SK-N-SH (cell line): Measurements from ENCODE around the gene ELP4. TPM values are rescaled to one million over a fixed set of nuclear protein-coding genes. Genes with fewer than 3 reads are reported as not detected.

Experiments
- CTCF ChIA-PET: fragments of 300-600, 350-600 bp; formaldehyde crosslinking; extraction: SDS; loops from one replicate; lab custom pipeline; 2021; lab: Yijun Ruan, JAX
- POLR2A ChIA-PET: fragments of 350-600 bp; sonication (Branson Sonifier 250); formaldehyde crosslinking; extraction: SDS; loops from one replicate; lab custom pipeline; 2020; ENCODE audit warnings: antibody characterized with exemption, inconsistent platforms; lab: Yijun Ruan, JAX
- DNase-seq: peaks from one replicate; pipeline ENCODE4 v3.0.0; 2012
- H2AFZ ChIP-seq: fragments of 200-600 bp; sonication (generic); 2 replicates; pipeline ENCODE4 v1.8.1; 2016; ENCODE audit warnings: antibody characterized with exemption, mild to moderate bottlenecking, low read depth
- H3F3A ChIP-seq: fragments of 200-600 bp; sonication (generic); replicated peaks from 2 replicates; pipeline ENCODE3; 2016; ENCODE audit warnings: antibody characterized with exemption, mild to moderate bottlenecking; ENCODE audit not compliant: insufficient read depth
- H3K27ac ChIP-seq, 2 experiments: fragments of 200-500 bp in 1 of 2; fragments of 200-600 bp in 1 of 2; sonication (Bioruptor generic) in 1 of 2; sonication (generic), shearing (Covaris generic) in 1 of 2; 2 replicates each; pipeline versions ENCODE4 v1.5.1 to v1.6.1; 2014 to 2016; ENCODE audit warnings: low read depth in 2 of 2, inconsistent platforms in 1 of 2, low read length in 1 of 2, mild to moderate bottlenecking in 1 of 2, mixed read lengths in 1 of 2
- H3K27me3 ChIP-seq: fragments of 200-600 bp; sonication (generic), shearing (Covaris generic); 2 replicates; pipeline ENCODE4 v1.6.1; 2016; ENCODE audit warnings: mixed run types; ENCODE audit not compliant: insufficient read depth
- H3K36me3 ChIP-seq, 2 experiments: fragments of 200-500 bp in 1 of 2; fragments of 200-600 bp in 1 of 2; sonication (Bioruptor generic) in 1 of 2; sonication (generic) in 1 of 2; replicated peaks in 1 of 2; 2 replicates each; pipeline versions ENCODE3 to v1.5.1; 2014 to 2016; ENCODE audit warnings: low read length in 1 of 2, mild to moderate bottlenecking in 1 of 2; ENCODE audit not compliant: insufficient read depth in 2 of 2, control insufficient read depth in 1 of 2
- H3K4me1 ChIP-seq, 2 experiments: fragments of 200-500 bp in 1 of 2; fragments of 200-600 bp in 1 of 2; sonication (Bioruptor generic) in 1 of 2; sonication (generic), shearing (Covaris generic) in 1 of 2; 2 replicates each; pipeline versions ENCODE4 v1.5.1 to v1.6.1; 2014 to 2016; ENCODE audit warnings: low read depth in 1 of 2, low read length in 1 of 2, mixed run types in 1 of 2; ENCODE audit not compliant: insufficient read depth in 2 of 2, control insufficient read depth in 1 of 2
- H3K4me2 ChIP-seq: fragments of 200-600 bp; sonication (generic), shearing (Covaris generic); 2 replicates; pipeline ENCODE4 v1.6.1; 2017; ENCODE audit warnings: mixed run types
- H3K4me3 ChIP-seq, 2 experiments: fragments of 200-500 bp in 1 of 2; fragments of 200-600 bp in 1 of 2; sonication (Bioruptor generic) in 1 of 2; sonication (generic), shearing (Covaris generic) in 1 of 2; 2 replicates each; pipeline versions ENCODE4 v1.5.1 to v1.8.1; 2014 to 2016; ENCODE audit warnings: low read depth in 2 of 2, inconsistent platforms in 1 of 2, low read length in 1 of 2, mild to moderate bottlenecking in 1 of 2, mixed read lengths in 1 of 2, moderate library complexity in 1 of 2
- H3K79me2 ChIP-seq: fragments of 200-600 bp; sonication (generic); 2 replicates; pipeline ENCODE4 v1.8.1; 2017; ENCODE audit warnings: mild to moderate bottlenecking; ENCODE audit not compliant: insufficient read depth
- H3K9ac ChIP-seq: fragments of 200-600 bp; sonication (generic); 2 replicates; pipeline ENCODE4 v1.6.1; 2017; ENCODE audit warnings: mixed run types
- H3K9me2 ChIP-seq: fragments of 200-600 bp; sonication (generic); 2 replicates; pipeline ENCODE4 v1.6.1; 2017; ENCODE audit warnings: mixed run types
- H3K9me3 ChIP-seq: fragments of 200-600 bp; sonication (generic); 2 replicates; pipeline ENCODE4 v1.6.1; 2017; ENCODE audit warnings: mixed run types, mild to moderate bottlenecking, moderate library complexity
- H4K20me1 ChIP-seq: fragments of 200-600 bp; sonication (generic); 2 replicates; pipeline ENCODE4 v1.6.1; 2017; ENCODE audit warnings: mild to moderate bottlenecking, mixed run types; ENCODE audit not compliant: insufficient read depth
- ELF1 ChIP-seq: IDR thresholded peaks from 2 replicates; pipeline ENCODE4 v1.4.0; 2012
- EP300 ChIP-seq, 2 experiments: IDR thresholded peaks; 2 replicates each; pipeline versions ENCODE4 v1.4.0 to v1.6.1; 2012; ENCODE audit warnings: borderline replicate concordance in 1 of 2, low read depth in 1 of 2, low read length in 1 of 2
- FOSL2 ChIP-seq: IDR thresholded peaks from 2 replicates; pipeline ENCODE4 v1.4.0; 2012; ENCODE audit warnings: low read depth, mild to moderate bottlenecking, moderate library complexity, borderline replicate concordance
- GABPA ChIP-seq: IDR thresholded peaks from 2 replicates; pipeline ENCODE4 v1.4.0; 2012; ENCODE audit warnings: low read depth, mild to moderate bottlenecking
- GATA2 ChIP-seq: sonication (generic); formaldehyde crosslinking; IDR thresholded peaks from 2 replicates; pipeline ENCODE4 v1.5.0; 2020; ENCODE audit warnings: mild to moderate bottlenecking, missing genetic modification reagents
- MEF2A ChIP-seq: IDR thresholded peaks from 2 replicates; pipeline ENCODE4 v1.4.0; 2012; ENCODE audit warnings: low read depth, borderline replicate concordance
- MXI1 ChIP-seq: IDR thresholded peaks from 2 replicates; pipeline ENCODE4 v1.6.1; 2012; ENCODE audit warnings: mild to moderate bottlenecking, low read depth, low read length, improper control_type of control experiment
- PBX3 ChIP-seq: IDR thresholded peaks from 2 replicates; pipeline ENCODE4; 2012
- RAD21 ChIP-seq: IDR thresholded peaks from 2 replicates; pipeline ENCODE4 v1.6.1; 2012; ENCODE audit warnings: mild to moderate bottlenecking, low read length
- RCOR1 ChIP-seq: fragments of 150-350 bp; IDR thresholded peaks from 2 replicates; pipeline ENCODE4 v1.6.1; 2017; ENCODE audit warnings: antibody characterized with exemption, low read length
- RXRA ChIP-seq: IDR thresholded peaks from 2 replicates; pipeline ENCODE4 v1.4.0; 2012; ENCODE audit warnings: low read depth, mild to moderate bottlenecking, borderline replicate concordance
- SIN3A ChIP-seq: IDR thresholded peaks from 2 replicates; pipeline ENCODE4 v1.6.1; 2012; ENCODE audit warnings: low read depth, mild to moderate bottlenecking, low read length, moderate library complexity, borderline replicate concordance
- TAF1 ChIP-seq: IDR thresholded peaks from 2 replicates; pipeline ENCODE4 v1.6.1; 2012; ENCODE audit warnings: low read depth, mild to moderate bottlenecking, low read length, moderate library complexity, borderline replicate concordance
- TCF12 ChIP-seq: IDR thresholded peaks from 2 replicates; pipeline ENCODE4 v1.4.0; 2012
- WGBS: methylation state at CpG from one replicate; pipeline ENCODE4 v1.1.6; 2017; ENCODE audit warnings: low lambda C conversion rate; 5-methylcytosine and 5-hydroxymethylcytosine counted together
- polyA plus RNA-seq, 3 experiments: library from polyadenylated mRNA; depleted of rRNA; stranded (reverse); fragments of >200 nt; gene quantifications; 2 replicates each; pipeline ENCODE4 v1.2.3, GENCODE V29; 2012
- TF ChIP-seq, protein P1 (sequence below): IDR thresholded peaks from 2 replicates; pipeline ENCODE4 v1.4.0; 2012; ENCODE audit warnings: low read depth, borderline replicate concordance
- TF ChIP-seq, protein P2 (sequence below): fragments of 200-600 bp; sonication (generic); IDR thresholded peaks from 2 replicates; pipeline ENCODE4 v1.6.1; 2017; ENCODE audit warnings: antibody characterized with exemption, mild to moderate bottlenecking, moderate library complexity
- TF ChIP-seq, protein P3 (sequence below): IDR thresholded peaks from 2 replicates; pipeline ENCODE4 v1.4.0; 2012; ENCODE audit warnings: low read depth

Gene ELP4
- polyA plus RNA-seq, 1 of the 3 experiments (the other 2 are of a cell fraction) = 7.0 TPM

- Histone ChIP-seq H2AFZ (no peak overlapping the region), H3K9ac (no peak overlapping the region), H3F3A (no peaks in the 10 kb centered on the region), H3K9me3 (no peaks in the 10 kb centered on the region), H3K4me1 (peaks cover 5 to 22% of the 10 kb centered on the region in 2 experiments; a peak in 3 of 4 replicates)
- TF ChIP-seq ELF1 (no peak), GABPA (no peak)
- TF ChIP-seq, all 33 proteins: peak for 0
- no peak for DNase-seq
- Histone ChIP-seq H3K27me3 (no peaks in the 10 kb centered on the region), H3K4me3 (no peak overlapping the region), H3K4me2 (no peak overlapping the region), H4K20me1 (no peaks in the 10 kb centered on the region), H3K27ac (peak overlapping the region in 1 of 2 experiments; percentile 53; a peak in 2 of 4 replicates), H3K79me2 (peaks cover 11% of the 10 kb centered on the region; the same call in 1 of the 2 replicates), H3K9me2 (no peaks in the 10 kb centered on the region), H3K36me3 (no peaks in the 10 kb centered on the region)
- WGBS = 84% methylated on average over 2 of the region's 2 CpGs
- POLR2A ChIA-PET = no interaction called here
- CTCF ChIA-PET = no interaction called here
These were observed 31.4 kb upstream of the ELP4 start for GRCh38 chr11:31478223-31478590.

GRCh38 chr11:31479066-31479465 is 30.5 kb upstream of the ELP4 start:
- H3F3A ChIP-seq = no peaks in the 10 kb centered on the region
- no peak overlapping the region for H3K4me2 ChIP-seq
- no peaks in the 10 kb centered on the region for H3K36me3 ChIP-seq
- no peak for DNase-seq
- no peaks in the 10 kb centered on the region; the same call in 1 of the 2 replicates for H3K9me3 ChIP-seq
- ChIA-PET POLR2A (no interaction called here), CTCF (no interaction called here)
- peaks cover 5 to 22% of the 10 kb centered on the region in 2 experiments; a peak in 3 of 4 replicates for H3K4me1 ChIP-seq
- H3K9ac ChIP-seq = no peak overlapping the region
- H4K20me1 ChIP-seq = no peaks in the 10 kb centered on the region
- no peak overlapping the region for H2AFZ ChIP-seq
- H3K79me2 ChIP-seq = peaks cover 11% of the 10 kb centered on the region; the same call in 1 of the 2 replicates
- 87% methylated on average over 4 of the region's 4 CpGs for WGBS
- TF ChIP-seq, protein P1, sequence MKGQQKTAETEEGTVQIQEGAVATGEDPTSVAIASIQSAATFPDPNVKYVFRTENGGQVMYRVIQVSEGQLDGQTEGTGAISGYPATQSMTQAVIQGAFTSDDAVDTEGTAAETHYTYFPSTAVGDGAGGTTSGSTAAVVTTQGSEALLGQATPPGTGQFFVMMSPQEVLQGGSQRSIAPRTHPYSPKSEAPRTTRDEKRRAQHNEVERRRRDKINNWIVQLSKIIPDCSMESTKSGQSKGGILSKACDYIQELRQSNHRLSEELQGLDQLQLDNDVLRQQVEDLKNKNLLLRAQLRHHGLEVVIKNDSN = no peak
- TF ChIP-seq EP300 (IDR thresholded peaks at IDR 0.05; ENCODE audit: borderline replicate concordance in 1 of 2, low read depth in 1 of 2, low read length in 1 of 2) = peak in 1 of 2 experiments; percentile 36; a peak in 1 of 4 replicates
- TF ChIP-seq PBX3 = no peak
- TF ChIP-seq GATA2 = peak; percentile 20; the same call in 1 of the 2 replicates
- no peak overlapping the region for H3K27ac ChIP-seq
- H3K27me3 ChIP-seq = no peaks in the 10 kb centered on the region
- no peak overlapping the region for H3K4me3 ChIP-seq
- H3K9me2 ChIP-seq = no peaks in the 10 kb centered on the region

DNA sequence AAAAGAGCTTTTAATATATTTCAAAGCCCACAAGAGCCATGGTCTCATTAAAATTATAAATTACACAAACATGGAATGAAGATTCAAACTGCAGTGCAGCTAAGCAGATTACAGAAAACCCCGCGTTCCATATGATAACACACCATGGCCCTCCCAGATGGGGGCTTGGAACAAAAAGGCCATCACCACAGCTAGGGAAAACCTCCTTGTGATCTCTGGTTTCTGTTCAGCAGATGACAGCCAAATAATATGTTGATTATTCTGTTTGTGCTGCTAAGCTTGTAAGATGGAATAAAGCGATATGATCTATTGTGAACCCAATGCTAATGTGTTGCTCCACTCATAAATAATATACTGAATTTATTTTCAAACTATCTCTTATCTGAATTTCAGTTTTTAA is 28.6 kb upstream of the ELP4 start:
- peak overlapping the region in 1 of 2 experiments; percentile 68; a peak in 2 of 4 replicates for H3K27ac ChIP-seq
- no peaks in the 10 kb centered on the region for H4K20me1 ChIP-seq
- no peaks in the 10 kb centered on the region for H3K9me2 ChIP-seq
- peaks cover 9% of the 10 kb centered on the region; the same call in 1 of the 2 replicates for H3K79me2 ChIP-seq
- CTCF ChIA-PET = no interaction called here
- POLR2A ChIA-PET = no interaction called here
- H3K4me1 ChIP-seq = peaks cover 5 to 22% of the 10 kb centered on the region in 2 experiments; a peak in 3 of 4 replicates
- no peaks in the 10 kb centered on the region; the same call in 1 of the 2 replicates for H3K9me3 ChIP-seq
- DNase-seq = peak; percentile 61
- H3K9ac ChIP-seq = no peak overlapping the region
- 74% methylated on average over 3 of the region's 3 CpGs for WGBS
- no peaks in the 10 kb centered on the region for H3K27me3 ChIP-seq
- no peaks in the 10 kb centered on the region for H3K36me3 ChIP-seq
- H3K4me3 ChIP-seq = no peak overlapping the region
- no peak overlapping the region for H2AFZ ChIP-seq
- H3K4me2 ChIP-seq = no peak overlapping the region
- H3F3A ChIP-seq = no peaks in the 10 kb centered on the region
- TF ChIP-seq FOSL2 (no peak), RXRA (no peak), RAD21 (peak; percentile 22; the same call in 1 of the 2 replicates), RCOR1 (peak; percentile 85), GATA2 (peak; percentile 84), EP300 (IDR thresholded peaks at IDR 0.05; ENCODE audit: borderline replicate concordance in 1 of 2, low read depth in 1 of 2, low read length in 1 of 2) (peak in 1 of 2 experiments; percentile 68; a peak in 1 of 4 replicates), SIN3A (no peak), MXI1 (peak; percentile 77), MEF2A (no peak), TAF1 (no peak), TCF12 (0 out of 2 replicates have a peak, but pooled peaks have one; percentile 5)
- TF ChIP-seq, protein P2, sequence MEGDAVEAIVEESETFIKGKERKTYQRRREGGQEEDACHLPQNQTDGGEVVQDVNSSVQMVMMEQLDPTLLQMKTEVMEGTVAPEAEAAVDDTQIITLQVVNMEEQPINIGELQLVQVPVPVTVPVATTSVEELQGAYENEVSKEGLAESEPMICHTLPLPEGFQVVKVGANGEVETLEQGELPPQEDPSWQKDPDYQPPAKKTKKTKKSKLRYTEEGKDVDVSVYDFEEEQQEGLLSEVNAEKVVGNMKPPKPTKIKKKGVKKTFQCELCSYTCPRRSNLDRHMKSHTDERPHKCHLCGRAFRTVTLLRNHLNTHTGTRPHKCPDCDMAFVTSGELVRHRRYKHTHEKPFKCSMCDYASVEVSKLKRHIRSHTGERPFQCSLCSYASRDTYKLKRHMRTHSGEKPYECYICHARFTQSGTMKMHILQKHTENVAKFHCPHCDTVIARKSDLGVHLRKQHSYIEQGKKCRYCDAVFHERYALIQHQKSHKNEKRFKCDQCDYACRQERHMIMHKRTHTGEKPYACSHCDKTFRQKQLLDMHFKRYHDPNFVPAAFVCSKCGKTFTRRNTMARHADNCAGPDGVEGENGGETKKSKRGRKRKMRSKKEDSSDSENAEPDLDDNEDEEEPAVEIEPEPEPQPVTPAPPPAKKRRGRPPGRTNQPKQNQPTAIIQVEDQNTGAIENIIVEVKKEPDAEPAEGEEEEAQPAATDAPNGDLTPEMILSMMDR = no peak
- TF ChIP-seq, protein P3, sequence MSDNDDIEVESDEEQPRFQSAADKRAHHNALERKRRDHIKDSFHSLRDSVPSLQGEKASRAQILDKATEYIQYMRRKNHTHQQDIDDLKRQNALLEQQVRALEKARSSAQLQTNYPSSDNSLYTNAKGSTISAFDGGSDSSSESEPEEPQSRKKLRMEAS = no peak
- TF ChIP-seq, protein P1 = no peak
